ENCODE measurements around the gene LNPEP.

The LNPEP gene

DNA sequence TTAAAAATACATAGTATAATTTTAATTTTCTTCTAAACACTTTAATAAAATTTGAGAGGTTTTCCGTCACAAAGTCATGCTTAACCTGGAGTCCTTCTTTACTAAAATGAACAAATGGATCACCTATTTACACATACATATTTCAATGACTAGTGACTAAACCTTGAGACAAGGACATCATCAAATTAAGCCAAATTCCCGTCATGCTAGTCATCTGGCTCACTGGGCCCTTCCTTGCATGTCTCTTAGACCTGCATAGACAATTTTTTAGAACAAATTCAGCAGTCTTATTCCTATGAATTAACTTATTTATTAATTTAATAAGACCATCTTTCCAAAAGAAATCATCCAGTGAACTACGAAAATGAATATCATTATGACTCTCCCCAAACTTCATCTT is 33.0 kb upstream of the LNPEP start:
- TF ChIP-seq, protein P1, sequence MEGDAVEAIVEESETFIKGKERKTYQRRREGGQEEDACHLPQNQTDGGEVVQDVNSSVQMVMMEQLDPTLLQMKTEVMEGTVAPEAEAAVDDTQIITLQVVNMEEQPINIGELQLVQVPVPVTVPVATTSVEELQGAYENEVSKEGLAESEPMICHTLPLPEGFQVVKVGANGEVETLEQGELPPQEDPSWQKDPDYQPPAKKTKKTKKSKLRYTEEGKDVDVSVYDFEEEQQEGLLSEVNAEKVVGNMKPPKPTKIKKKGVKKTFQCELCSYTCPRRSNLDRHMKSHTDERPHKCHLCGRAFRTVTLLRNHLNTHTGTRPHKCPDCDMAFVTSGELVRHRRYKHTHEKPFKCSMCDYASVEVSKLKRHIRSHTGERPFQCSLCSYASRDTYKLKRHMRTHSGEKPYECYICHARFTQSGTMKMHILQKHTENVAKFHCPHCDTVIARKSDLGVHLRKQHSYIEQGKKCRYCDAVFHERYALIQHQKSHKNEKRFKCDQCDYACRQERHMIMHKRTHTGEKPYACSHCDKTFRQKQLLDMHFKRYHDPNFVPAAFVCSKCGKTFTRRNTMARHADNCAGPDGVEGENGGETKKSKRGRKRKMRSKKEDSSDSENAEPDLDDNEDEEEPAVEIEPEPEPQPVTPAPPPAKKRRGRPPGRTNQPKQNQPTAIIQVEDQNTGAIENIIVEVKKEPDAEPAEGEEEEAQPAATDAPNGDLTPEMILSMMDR (IDR thresholded peaks at IDR 0.05; ENCODE audit: insufficient read depth, low read depth, low read length, missing control alignments) = no peak
- H3K4me3 ChIP-seq (ENCODE audit: low read depth, low read length) = no peak overlapping the region
- no peak for DNase-seq (ENCODE audit: low read depth)

DNA sequence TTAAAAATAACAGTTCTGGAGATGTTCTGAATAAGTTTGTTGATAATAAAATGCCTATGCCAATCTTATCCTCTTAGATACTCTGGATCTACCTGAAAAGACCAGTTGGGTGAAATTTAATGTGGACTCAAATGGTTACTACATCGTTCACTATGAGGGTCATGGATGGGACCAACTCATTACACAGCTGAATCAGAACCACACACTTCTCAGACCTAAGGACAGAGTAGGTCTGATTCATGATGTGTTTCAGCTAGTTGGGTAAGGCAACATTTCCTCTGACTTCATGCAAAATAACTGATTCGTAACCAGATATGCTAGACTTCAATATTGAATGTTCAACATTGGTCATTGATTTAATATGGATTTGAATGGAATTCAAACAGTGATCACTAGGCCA is 32.6 kb upstream of the LNPEP start:
- TF ChIP-seq, protein P1 (IDR thresholded peaks at IDR 0.05; ENCODE audit: insufficient read depth, low read depth, low read length, missing control alignments) = no peak
- no peak for DNase-seq (ENCODE audit: low read depth)
- H3K4me3 ChIP-seq (ENCODE audit: low read depth, low read length) = no peak overlapping the region

DNA sequence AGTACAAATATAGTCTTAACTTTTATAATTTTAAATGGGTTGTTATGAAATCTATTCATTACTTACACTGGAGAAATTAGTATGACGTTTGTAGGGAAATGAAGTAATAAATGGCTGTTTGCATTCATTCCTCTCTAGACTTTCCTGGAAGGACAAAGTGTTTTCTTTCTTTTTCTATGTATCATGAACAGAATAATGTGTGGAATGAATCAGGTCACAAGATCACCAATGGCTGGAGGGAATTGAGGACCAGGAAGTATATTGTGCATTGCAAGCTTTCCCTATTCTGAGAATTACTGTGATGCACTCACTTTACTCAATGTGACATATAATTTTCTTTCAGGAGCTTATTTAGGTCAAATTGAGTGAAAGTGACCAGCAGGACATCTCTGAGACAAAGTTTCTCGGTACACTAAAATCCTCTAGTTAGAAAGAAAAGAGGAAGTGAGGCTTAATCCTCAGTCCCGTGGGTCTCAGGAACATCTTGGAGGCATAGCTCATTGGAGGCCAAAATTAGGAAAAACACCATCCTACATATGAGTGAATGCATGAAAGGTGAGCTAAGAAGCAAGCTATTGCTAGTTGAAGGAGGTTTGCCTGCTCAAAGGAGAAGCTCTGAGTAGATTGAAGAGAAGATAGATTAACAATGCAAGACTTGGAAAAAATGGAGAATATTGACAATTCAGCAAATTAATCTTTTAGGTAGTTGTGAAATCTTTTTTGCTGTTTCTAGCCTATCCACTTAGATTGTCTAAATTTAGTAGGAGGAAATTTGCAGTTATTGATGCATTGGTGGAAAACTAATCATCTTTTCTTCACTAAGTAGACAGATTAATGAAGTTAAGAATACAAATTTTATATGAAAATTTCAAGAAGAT is 31.6 kb upstream of the LNPEP start:
- DNase-seq (ENCODE audit: low read depth) = no peak
- TF ChIP-seq, protein P1 (IDR thresholded peaks at IDR 0.05; ENCODE audit: insufficient read depth, low read depth, low read length, missing control alignments) = no peak
- H3K4me3 ChIP-seq (ENCODE audit: low read depth, low read length) = no peak overlapping the region

DNA sequence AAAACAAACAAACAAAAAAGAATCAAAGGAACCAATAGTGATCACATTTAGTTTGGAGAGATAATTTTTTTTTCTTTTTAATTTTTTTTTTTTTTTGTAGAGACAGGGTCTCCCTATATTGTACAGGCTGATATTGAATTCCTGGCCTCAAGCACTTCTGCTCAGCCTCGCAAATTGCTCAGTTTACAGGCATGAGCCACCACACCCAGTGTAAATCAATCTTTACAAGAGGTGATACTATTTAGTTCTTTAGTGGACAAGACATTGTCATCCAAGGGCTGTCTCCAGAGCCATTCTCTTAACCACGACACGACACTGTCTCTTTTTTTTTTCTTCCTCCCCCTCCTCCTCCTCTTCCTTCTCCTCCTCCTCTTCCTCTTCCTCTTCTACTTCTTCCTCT is 30.0 kb upstream of the LNPEP start:
- H3K4me3 ChIP-seq (ENCODE audit: low read depth, low read length) = no peak overlapping the region
- TF ChIP-seq, protein P1 (IDR thresholded peaks at IDR 0.05; ENCODE audit: insufficient read depth, low read depth, low read length, missing control alignments) = no peak
- no peak for DNase-seq (ENCODE audit: low read depth)

GRCh38 chr5:96909003-96909402 is 26.9 kb upstream of the LNPEP start:
- TF ChIP-seq, protein P1 (IDR thresholded peaks at IDR 0.05; ENCODE audit: insufficient read depth, low read depth, low read length, missing control alignments) = no peak
- no peak for DNase-seq (ENCODE audit: low read depth)
- no peak overlapping the region for H3K4me3 ChIP-seq (ENCODE audit: low read depth, low read length)

DNA sequence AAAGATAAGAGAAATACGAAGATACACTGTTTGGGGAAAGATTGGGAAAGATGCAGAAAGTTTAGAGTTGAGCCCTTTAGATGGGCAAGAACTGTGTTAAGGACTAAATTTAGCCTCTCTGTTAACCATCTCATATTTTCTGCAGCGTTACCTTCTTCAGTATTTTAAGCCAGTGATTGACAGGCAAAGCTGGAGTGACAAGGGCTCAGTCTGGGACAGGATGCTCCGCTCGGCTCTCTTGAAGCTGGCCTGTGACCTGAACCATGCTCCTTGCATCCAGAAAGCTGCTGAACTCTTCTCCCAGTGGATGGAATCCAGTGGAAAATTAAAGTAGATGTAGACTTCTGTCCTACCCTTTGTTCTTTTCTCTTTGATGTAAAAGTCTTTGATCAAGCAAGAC is 26.4 kb upstream of the LNPEP start:
- H3K4me3 ChIP-seq (ENCODE audit: low read depth, low read length) = no peak overlapping the region
- TF ChIP-seq, protein P1 (IDR thresholded peaks at IDR 0.05; ENCODE audit: insufficient read depth, low read depth, low read length, missing control alignments) = no peak
- DNase-seq (ENCODE audit: low read depth) = no peak

DNA sequence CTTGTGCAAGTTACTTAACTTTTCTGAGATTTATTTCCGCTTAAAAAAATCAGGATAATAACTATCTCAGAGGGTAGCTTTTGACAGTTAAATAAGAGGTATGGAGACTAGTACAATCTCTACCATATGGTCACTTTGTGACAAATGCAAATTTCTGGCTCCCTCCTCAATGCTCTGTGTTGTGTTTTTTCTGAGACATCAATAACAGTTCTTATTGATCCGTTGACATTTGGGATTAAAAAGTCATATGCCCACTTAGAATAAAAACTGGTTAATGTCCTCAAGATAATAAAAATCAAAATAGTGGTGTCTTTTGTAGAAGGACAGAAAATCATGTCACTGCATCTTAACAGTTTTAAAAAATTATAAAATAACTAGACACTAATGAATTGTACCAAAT is 24.7 kb upstream of the LNPEP start:
- no peak overlapping the region for H3K4me3 ChIP-seq (ENCODE audit: low read depth, low read length)
- no peak for DNase-seq (ENCODE audit: low read depth)
- TF ChIP-seq, protein P1 (IDR thresholded peaks at IDR 0.05; ENCODE audit: insufficient read depth, low read depth, low read length, missing control alignments) = no peak

All from GM12865 (cell line).